SIG-M5 treated with dmso at 0.1 percent for 504 hours (cell line): Measurements from ENCODE around the gene KCNG2.

Source experiments
- DNase-seq: peaks from one replicate; lab custom pipeline; 2025; ENCODE audit not compliant: unreplicated experiment; lab: John Stamatoyannopoulos, UW

KCNG2 gene

GRCh38 chr18:79768745-79769144 is 29.0 kb upstream of the KCNG2 start:
- no peak for DNase-seq

GRCh38 chr18:79769698-79770500 is 27.8 kb upstream of the KCNG2 start:
- no peak for DNase-seq

GRCh38 chr18:79770501-79770815 is 27.3 kb upstream of the KCNG2 start:
- no peak for DNase-seq

- no peak for DNase-seq
Measured at GRCh38 chr18:79770826-79771225, 26.9 kb upstream of the KCNG2 start.

- no peak for DNase-seq
Measured at GRCh38 chr18:79771446-79772107, 26.2 kb upstream of the KCNG2 start.

- DNase-seq = no peak
Measured at GRCh38 chr18:79772108-79772864, 25.5 kb upstream of the KCNG2 start.

- no peak for DNase-seq
Measured at GRCh38 chr18:79772865-79773696, 24.7 kb upstream of the KCNG2 start.

- DNase-seq = no peak
Measured at GRCh38 chr18:79774111-79774510, 23.6 kb upstream of the KCNG2 start.

GRCh38 chr18:79775441-79776221 is 22.1 kb upstream of the KCNG2 start:
- DNase-seq = no peak

GRCh38 chr18:79776674-79777073 is 21.1 kb upstream of the KCNG2 start:
- DNase-seq = no peak

GRCh38 chr18:79778291-79778791 is 19.4 kb upstream of the KCNG2 start:
- no peak for DNase-seq

- DNase-seq = no peak
Measured at GRCh38 chr18:79779021-79779699, 18.6 kb upstream of the KCNG2 start.

- DNase-seq = no peak
Measured at GRCh38 chr18:79779700-79780190, 18.0 kb upstream of the KCNG2 start.

- DNase-seq = no peak
Measured at GRCh38 chr18:79780547-79780946, 17.2 kb upstream of the KCNG2 start.

GRCh38 chr18:79781331-79781941 is 16.3 kb upstream of the KCNG2 start:
- DNase-seq = no peak

- no peak for DNase-seq
Measured at GRCh38 chr18:79782566-79783308, 15.0 kb upstream of the KCNG2 start.

GRCh38 chr18:79784071-79784913 is 13.4 kb upstream of the KCNG2 start:
- no peak for DNase-seq
